Thyroid gland (tissue), 4 donors: Measurements from ENCODE around the gene TTF2. TPM values are rescaled to one million over a fixed set of nuclear protein-coding genes. Genes with fewer than 3 reads are reported as not detected.

Experiments used
- DNase-seq, 2 donors: peaks; one replicate each; pipeline ENCODE4 v3.0.0-alpha.2; 2019
- H3K27ac ChIP-seq, 3 donors: fragments of 200-600 bp; sonication (generic); 1 replicate in 2 of 3; 2 replicates in 1 of 3; pipeline ENCODE4 v1.5.1; 2016 to 2019; ENCODE audit warnings: mild to moderate bottlenecking in 1 of 3, moderate library complexity in 1 of 3
- H3K27me3 ChIP-seq: fragments of 200-600 bp; sonication (generic); one replicate; pipeline ENCODE4 v1.5.1; 2019
- H3K36me3 ChIP-seq, 2 donors: fragments of 200-600 bp; sonication (generic); one replicate each; pipeline ENCODE4 v1.5.1; 2016 to 2019
- H3K4me1 ChIP-seq, 2 donors: fragments of 200-600 bp; sonication (generic); one replicate each; pipeline ENCODE4 v1.5.1; 2017 to 2019
- H3K4me3 ChIP-seq, 3 donors: fragments of 200-600 bp; sonication (generic); replicated peaks in 1 of 3; 1 replicate in 2 of 3; 2 replicates in 1 of 3; pipeline ENCODE4 v1.5.1; 2016; ENCODE audit warnings: mild to moderate bottlenecking in 1 of 3
- H3K9me3 ChIP-seq: fragments of 200-600 bp; sonication (generic); one replicate; pipeline ENCODE4 v1.5.1; 2017
- CTCF ChIP-seq, 6 experiments: fragments of 200-600 bp in 3 of 6; fragments of 450-650 bp in 3 of 6; sonication (generic) in 3 of 6; IDR thresholded peaks; one replicate each; pipeline ENCODE4 v1.5.1; 2016 to 2019; ENCODE audit warnings: antibody characterized with exemption in 6 of 6, mild to moderate bottlenecking in 2 of 6, inconsistent platforms in 1 of 6, moderate library complexity in 1 of 6
- POLR2A ChIP-seq, 2 donors: fragments of 450-650 bp; IDR thresholded peaks; one replicate each; pipeline ENCODE4 v1.6.1; 2017; ENCODE audit warnings: antibody characterized with exemption in 2 of 2, mild to moderate bottlenecking in 2 of 2, moderate library complexity in 1 of 2
- WGBS, 2 donors: methylation state at CpG; one replicate each; pipeline ENCODE4 v1.1.5; 2017; 5-methylcytosine and 5-hydroxymethylcytosine counted together
- intact Hi-C: fragments of 100-400 bp; cut with DNase I; formaldehyde crosslinking; loops from one replicate; pipeline ENCODE4 v1.15.1; 2023
- total RNA-seq, 4 donors: library from RNA; depleted of rRNA; stranded (reverse); fragments of >200 nt; gene quantifications; one replicate each; pipeline ENCODE4 v1.2.3, GENCODE V29; 2016

Gene TTF2
- total RNA-seq, 4 donors from 2014 or later, result 6.0 to 32.3 (median 17.2) TPM

- H3K9me3 ChIP-seq, result no peaks in the 10 kb centered on the region
These were observed 43.1 kb upstream of the TTF2 start for GRCh38 chr1:117017062-117017461.

GRCh38 chr1:117017648-117018047 is 42.5 kb upstream of the TTF2 start:
- TF ChIP-seq CTCF (IDR thresholded peaks at IDR 0.05) (no peak), POLR2A (IDR thresholded peaks at IDR 0.05) (no peak)
- intact Hi-C loops, result no loop called here
- no peak overlapping the region for H3K4me3 ChIP-seq
- WGBS, 2 donors, result 46 to 73% methylated on average over 3 of the region's 3 CpGs
- H3K4me1 ChIP-seq, result no peaks in the 10 kb centered on the region
- H3K9me3 ChIP-seq, result no peaks in the 10 kb centered on the region
- DNase-seq, result no peak
- no peaks in the 10 kb centered on the region for H3K36me3 ChIP-seq
- no peak overlapping the region for H3K27ac ChIP-seq
- no peaks in the 10 kb centered on the region for H3K27me3 ChIP-seq

More at GRCh38 chr1:117017062-117017461, 43.1 kb upstream of the TTF2 start:
- 74 to 91% methylated on average over 4 of the region's 4 CpGs for WGBS, 2 donors
- TF ChIP-seq CTCF (IDR thresholded peaks at IDR 0.05) (no peak), POLR2A (IDR thresholded peaks at IDR 0.05) (no peak)
- Histone ChIP-seq H3K27me3 (no peaks in the 10 kb centered on the region), H3K4me1 (no peaks in the 10 kb centered on the region), H3K4me3 (no peak overlapping the region), H3K27ac (no peak overlapping the region), H3K36me3 (no peaks in the 10 kb centered on the region)
- intact Hi-C loops, result no loop called here
- DNase-seq, result no peak

- DNase-seq, result no peak
- no peaks in the 10 kb centered on the region for H3K27me3 ChIP-seq
- H3K36me3 ChIP-seq, result no peaks in the 10 kb centered on the region
- intact Hi-C loops, result no loop called here
- H3K4me3 ChIP-seq, result no peak overlapping the region
- TF ChIP-seq CTCF (IDR thresholded peaks at IDR 0.05) (no peak), POLR2A (IDR thresholded peaks at IDR 0.05) (no peak)
- no peaks in the 10 kb centered on the region for H3K4me1 ChIP-seq
- H3K9me3 ChIP-seq, result no peaks in the 10 kb centered on the region
- 61 to 67% methylated on average over 1 of the region's 1 CpG for WGBS, 2 donors
- H3K27ac ChIP-seq, result no peak overlapping the region
These were observed 39.5 kb upstream of the TTF2 start for GRCh38 chr1:117020526-117021156.

- Histone ChIP-seq H3K36me3 (no peaks in the 10 kb centered on the region), H3K27me3 (no peaks in the 10 kb centered on the region), H3K27ac (no peak overlapping the region), H3K4me1 (no peaks in the 10 kb centered on the region), H3K4me3 (no peak overlapping the region), H3K9me3 (no peaks in the 10 kb centered on the region)
- intact Hi-C loops, result no loop called here
- TF ChIP-seq POLR2A (IDR thresholded peaks at IDR 0.05), result no peak
- no peak for TF ChIP-seq CTCF (IDR thresholded peaks at IDR 0.05)
- DNase-seq, result no peak
- WGBS, 2 donors, result 77 to 78% methylated on average over 3 of the region's 3 CpGs
These were observed 38.0 kb upstream of the TTF2 start for GRCh38 chr1:117022114-117022513.

- intact Hi-C loops, result no loop called here
These were observed 34.6 kb upstream of the TTF2 start for GRCh38 chr1:117025568-117025967.

More at GRCh38 chr1:117025568-117025967, 34.6 kb upstream of the TTF2 start:
- no peak overlapping the region for H3K27ac ChIP-seq
- TF ChIP-seq CTCF (IDR thresholded peaks at IDR 0.05), result no peak
- TF ChIP-seq POLR2A (IDR thresholded peaks at IDR 0.05), result no peak
- H3K27me3 ChIP-seq, result no peaks in the 10 kb centered on the region
- DNase-seq, result peak; percentile 38 to 46
- H3K9me3 ChIP-seq, result no peaks in the 10 kb centered on the region
- no peaks in the 10 kb centered on the region for H3K4me1 ChIP-seq
- WGBS, 2 donors, result 75 to 81% methylated on average over 7 of the region's 7 CpGs
- no peaks in the 10 kb centered on the region for H3K36me3 ChIP-seq
- no peak overlapping the region for H3K4me3 ChIP-seq
